Measurements from ENCODE around the gene TBC1D30.

DNA sequence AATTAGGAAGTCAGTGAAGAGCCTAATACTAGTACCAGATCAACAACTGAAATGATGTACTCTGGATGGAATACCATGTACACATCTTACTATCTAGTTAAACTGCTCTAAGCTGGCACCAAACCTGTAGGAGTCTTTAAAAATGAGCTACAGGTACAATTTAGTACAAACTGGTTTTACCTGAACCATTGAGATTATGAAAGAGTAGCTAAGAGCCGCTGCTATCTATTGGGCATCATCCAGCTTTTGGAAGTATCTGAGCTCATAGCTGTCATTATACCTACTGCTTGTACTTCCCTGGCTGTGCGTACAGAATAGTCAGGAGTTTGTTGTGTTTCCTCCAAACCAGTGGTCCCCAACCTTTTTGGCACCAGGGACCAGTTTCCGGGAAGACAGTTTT, 12.4 kb downstream of the TBC1D30 start:
- TF ChIP-seq CTCF (IDR thresholded peaks at IDR 0.05), result no peak
- no peak for TF ChIP-seq POLR2A (IDR thresholded peaks at IDR 0.05)

Data from lower leg skin (tissue), 3 donors.